Stimulated activated CD4-positive, alpha-beta T cell treated with anti-CD3 and anti-CD28 coated beads, Interleukin-15, amount 100 ng/mL, for 48 hours (primary cell): ENCODE data around the gene FAM89B.
A peak's percentile ranks its signal among the peaks of the same experiment; 100 is the strongest.
"Not testable (repeated sequence)": the region's sequence is repeated elsewhere in the genome, so short reads cannot be mapped to it uniquely, and the experiment has no call there.

Source experiments
- DNase-seq, 2 donors: peaks; one replicate each; pipeline ENCODE4 v3.0.0-alpha.2; 2020; ENCODE audit warnings: low read depth in 2 of 2

Gene FAM89B

DNA sequence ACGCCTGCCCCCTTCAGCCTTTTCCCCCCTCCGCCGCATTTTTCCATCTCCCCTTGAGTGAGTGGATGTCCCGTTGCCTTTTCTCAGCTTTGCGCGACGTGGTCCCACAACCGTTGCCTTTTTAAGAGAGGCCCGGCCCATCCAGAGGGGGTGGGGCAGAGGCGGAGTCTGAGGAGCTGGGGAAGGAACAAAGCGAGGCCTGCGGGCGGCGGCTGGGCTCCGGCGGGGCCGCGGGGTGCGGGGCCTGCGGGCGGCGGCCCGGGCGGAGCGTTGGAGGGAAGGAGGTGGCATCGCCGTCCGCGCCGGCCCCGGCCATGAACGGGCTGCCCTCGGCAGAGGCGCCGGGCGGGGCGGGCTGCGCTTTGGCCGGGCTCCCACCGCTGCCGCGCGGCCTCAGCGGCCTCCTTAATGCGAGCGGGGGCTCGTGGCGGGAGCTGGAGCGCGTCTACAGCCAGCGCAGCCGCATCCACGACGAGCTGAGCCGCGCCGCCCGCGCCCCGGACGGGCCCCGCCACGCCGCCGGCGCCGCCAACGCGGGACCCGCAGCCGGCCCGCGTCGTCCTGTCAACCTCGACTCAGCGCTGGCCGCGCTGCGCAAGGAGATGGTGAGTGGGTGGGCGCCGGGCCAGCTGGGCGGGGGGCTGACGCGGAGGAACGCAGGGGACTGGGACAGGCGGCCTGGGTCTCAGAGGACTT is at the start of gene FAM89B:
TSS of gene FAM89B (plus strand) at position 183 of the 696 bp plus-strand sequence. CDS start at position 315, 132 bp downstream.
- DNase-seq: peak; percentile 78 to 88

DNA sequence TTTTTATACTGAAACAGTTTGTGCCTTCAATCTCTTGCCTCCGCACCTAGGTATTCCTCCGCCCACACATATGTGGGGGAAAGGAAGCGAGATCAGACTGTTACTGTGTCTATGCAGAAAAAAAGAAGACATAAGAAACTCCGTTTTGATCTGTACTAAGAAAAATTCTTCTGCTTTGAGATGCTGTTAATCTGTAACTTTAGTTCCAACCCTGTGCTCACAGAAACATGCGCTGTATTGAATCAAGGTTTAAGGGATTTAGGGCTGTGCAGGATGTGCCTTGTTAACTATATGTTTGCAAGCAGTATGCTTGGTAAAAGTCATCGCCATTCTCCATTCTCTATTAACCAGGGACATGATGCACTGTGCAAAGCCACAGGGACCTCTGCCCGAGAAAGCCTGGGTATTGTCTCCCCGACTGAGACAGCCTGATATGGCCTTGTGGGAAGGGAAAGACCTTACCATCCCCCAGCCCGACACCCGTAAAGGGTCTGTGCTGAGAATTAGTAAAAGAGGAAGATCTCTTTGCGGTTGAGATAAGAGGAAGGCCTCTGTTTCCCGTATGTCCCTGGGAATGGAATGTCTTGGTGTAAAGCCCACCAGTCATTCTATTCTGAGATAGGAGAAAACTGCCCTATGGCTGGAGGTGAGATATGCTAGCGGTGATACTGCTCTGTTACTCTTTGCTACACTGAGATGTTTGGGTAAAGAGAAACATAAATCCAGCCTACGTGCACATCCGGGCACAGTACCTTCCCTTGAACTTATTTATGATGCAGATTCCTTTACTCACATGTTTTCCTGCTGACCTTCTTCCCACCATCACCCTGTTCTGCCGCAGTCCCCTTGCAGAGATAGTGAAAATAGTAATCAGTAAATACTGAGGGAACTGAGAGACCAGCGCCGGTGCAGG is 49.4 kb upstream of the FAM89B start:
- DNase-seq: not testable (repeated sequence)

DNA sequence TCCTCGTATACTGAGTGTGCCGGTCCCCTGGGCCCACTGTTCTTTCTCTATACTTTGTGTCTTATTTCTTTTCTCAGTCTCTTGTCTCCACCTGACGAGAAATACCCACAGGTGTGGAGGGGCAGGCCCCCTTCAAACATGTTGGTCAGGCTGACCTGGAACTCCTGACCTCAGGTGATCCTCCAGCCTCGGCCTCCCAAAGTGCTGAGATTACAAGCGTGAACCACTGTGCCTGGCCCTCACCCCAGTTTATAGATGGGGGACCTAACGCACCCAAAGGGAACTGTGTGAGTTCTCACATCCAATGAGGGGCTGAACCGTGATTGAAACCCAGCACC is 48.7 kb upstream of the FAM89B start:
- DNase-seq: not testable (repeated sequence)

DNA sequence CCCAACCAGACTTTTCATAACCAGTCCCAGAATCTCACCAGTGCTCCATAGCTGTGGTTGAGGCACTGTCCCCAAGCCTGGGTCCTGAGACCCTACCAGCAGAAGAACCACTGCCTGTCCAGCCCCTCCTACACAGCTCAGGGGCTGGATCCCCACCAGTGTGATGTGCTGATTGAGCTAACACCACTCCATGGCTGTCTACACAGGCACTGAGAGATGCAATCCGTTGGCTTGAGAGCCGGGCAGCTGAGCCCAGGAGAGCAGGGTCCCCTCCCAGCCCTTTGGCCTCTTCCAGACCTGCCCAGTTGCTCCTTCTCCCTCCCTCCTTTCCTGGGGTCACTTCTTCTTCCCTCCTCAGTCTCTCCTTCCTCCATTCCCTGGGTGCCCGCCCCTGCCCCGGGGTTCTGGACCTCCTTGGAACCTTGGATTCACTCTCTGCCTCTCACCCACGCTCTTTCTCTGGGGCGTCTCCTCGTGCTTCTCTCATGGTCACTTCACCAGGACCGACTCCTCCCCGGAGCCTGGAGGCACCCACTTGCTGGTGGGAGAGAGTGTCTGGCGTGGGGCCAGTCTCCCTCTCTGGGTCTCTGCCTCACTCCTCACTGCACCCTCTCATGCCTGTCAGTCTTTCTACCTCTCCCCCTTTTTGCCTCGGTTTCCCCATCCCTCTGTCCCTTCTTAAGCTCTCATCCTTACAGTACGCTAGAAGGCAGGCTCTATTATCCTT is 48.2 kb upstream of the FAM89B start:
- no peak for DNase-seq

DNA sequence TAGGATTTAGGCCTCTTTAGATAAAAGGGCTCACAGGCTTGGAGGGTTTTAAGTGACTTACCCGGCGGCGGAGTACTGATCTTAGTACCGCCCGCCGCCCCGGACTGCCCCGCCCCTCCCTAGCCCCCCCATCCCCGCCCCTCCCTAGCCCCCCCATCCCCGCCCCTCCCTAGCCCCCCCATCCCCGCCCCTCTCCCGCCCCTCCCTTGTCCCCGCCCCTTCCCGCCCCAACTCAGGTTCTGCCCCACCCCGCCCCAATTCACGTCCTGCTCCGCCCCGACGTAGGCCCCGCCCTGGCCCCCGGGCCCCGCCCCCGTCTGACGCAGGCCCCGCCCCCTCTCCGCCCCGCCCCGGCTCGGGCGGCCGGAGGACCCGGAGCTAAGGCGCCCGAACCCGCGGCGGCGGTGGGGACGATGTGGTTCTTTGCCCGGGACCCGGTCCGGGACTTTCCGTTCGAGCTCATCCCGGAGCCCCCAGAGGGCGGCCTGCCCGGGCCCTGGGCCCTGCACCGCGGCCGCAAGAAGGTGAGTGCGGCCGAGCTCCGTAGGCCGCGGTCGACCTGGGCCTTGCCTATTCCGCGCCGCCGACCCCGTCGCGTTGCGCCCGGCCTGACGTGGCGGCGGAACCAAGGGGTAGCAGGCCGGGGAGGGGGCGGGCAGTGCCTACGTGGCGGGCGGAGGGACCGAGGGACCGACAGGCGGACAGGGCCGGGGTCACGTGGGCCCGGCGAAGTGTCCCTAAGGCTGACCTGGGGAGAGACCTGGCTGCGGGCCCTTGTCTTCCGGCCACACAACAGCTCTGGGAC is 47.4 kb upstream of the FAM89B start, which contains the start of gene SCYL1:
TSS of gene SCYL1 (plus strand) at position 343 of the 805 bp plus-strand sequence. CDS start at position 414, 71 bp downstream.
- peak; percentile 68 to 70 for DNase-seq

DNA sequence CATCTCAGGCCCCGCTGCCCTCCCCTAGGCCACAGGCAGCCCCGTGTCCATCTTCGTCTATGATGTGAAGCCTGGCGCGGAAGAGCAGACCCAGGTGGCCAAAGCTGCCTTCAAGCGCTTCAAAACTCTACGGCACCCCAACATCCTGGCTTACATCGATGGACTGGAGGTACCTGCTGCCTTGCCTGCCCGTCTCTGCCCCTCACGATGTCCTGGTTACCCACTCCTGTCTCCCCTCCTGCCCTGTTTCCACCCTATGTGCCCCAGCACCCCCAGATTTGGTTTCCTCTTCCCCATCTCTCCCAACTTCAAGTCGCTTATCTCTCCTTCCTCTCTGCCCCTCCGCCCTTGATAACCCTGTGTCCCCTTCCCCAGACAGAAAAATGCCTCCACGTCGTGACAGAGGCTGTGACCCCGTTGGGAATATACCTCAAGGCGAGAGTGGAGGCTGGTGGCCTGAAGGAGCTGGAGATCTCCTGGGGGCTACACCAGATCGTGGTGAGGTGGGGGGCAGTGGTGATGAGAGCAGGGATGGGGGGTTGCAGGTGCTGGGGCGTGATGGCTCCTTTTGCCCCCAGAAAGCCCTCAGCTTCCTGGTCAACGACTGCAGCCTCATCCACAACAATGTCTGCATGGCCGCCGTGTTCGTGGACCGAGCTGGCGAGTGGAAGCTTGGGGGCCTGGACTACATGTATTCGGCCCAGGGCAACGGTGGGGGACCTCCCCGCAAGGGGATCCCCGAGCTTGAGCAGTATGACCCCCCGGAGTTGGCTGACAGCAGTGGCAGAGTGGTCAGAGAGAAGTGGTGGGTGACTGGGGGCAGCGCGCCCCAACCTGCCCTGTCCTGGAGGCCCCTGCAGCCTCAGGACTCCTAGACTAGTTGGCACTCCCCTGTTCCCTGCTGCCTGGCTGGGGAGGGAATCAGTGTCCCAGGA is 46.5 kb upstream of the FAM89B start:
- no peak for DNase-seq

DNA sequence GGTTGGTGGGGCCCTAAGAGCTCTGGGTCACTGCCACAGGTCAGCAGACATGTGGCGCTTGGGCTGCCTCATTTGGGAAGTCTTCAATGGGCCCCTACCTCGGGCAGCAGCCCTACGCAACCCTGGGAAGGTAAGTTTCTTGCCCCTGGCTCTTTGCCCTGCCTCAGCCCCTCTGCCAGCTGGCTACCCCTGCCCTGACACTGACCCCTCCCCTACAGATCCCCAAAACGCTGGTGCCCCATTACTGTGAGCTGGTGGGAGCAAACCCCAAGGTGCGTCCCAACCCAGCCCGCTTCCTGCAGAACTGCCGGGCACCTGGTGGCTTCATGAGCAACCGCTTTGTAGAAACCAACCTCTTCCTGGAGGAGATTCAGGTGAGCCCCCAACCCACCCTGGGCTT is 45.6 kb upstream of the FAM89B start:
- no peak for DNase-seq

DNA sequence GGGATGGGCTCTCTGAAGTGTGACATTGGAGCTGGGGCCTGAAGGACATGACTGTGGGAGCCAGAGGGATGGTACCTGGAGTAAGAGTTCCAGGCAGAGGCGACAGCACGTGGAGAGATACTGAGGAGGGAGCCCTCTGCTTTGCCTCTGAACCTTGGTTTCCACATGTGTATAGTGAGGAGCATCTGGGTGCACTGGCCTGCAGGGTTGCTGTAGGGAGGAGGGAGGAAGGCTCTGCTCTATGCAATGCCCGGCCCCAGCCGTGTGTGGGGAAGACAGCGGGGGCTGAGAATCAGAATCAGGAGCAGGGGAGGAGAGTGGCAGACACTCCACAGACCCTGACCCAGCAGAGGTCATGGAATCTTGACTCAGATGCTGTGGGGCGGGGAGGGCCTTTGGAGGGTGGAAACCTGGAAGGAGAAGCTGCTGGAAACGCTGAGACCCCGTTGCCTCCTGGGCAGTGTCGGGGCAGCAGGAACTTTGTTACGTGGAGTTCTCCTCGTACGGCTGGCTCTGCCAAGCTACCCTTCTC is 43.5 kb upstream of the FAM89B start:
- no peak for DNase-seq

DNA sequence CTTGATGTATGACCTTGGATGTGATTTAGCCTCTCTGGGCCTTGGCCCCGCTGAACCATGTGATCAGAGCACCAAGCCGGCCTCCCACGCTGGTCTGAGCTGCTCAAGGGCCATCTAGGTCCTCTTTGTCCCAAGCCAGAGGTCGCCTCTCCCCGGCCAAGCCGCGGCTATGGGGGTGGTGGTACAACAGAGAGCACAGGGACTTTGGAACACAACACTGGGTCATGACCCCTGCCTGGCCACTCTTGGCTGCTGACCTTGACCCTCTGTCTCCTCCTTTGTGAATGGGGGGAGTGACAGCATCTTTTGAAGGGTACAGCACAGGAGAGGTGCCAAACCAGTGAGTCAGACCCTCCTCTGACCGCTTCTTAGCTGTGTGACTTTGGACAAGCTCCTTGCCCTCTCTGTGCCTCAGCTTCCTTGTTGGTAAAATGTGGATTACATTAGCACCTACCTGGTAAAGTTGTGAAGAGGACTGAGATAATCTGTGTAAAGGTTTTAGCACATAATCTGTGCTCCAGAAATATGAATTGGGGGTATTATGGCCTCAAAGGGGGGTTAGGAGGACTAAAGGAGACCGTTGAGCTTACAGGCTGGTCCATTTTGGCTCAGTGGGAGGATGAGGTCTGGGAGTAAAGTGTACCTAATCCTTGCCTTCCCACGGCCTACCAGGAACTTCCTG is 42.7 kb upstream of the FAM89B start:
- DNase-seq: no peak

DNA sequence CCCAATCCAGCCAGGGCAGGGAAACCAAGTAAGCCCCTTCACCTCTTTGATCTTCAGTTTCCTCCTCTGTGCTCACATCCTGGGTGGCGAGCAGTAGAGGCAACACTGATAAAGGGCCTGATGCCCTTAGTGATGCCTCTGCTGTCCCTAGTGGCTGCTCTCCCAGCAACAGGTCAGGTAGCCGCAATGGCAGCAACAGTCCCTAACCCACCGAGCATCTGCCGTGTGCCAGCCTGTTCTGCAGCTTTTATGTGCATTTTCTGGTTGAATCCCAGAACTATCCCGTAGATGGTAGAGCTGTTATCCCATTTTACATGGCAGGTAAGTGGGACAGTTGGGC is 42.2 kb upstream of the FAM89B start:
- no peak for DNase-seq

DNA sequence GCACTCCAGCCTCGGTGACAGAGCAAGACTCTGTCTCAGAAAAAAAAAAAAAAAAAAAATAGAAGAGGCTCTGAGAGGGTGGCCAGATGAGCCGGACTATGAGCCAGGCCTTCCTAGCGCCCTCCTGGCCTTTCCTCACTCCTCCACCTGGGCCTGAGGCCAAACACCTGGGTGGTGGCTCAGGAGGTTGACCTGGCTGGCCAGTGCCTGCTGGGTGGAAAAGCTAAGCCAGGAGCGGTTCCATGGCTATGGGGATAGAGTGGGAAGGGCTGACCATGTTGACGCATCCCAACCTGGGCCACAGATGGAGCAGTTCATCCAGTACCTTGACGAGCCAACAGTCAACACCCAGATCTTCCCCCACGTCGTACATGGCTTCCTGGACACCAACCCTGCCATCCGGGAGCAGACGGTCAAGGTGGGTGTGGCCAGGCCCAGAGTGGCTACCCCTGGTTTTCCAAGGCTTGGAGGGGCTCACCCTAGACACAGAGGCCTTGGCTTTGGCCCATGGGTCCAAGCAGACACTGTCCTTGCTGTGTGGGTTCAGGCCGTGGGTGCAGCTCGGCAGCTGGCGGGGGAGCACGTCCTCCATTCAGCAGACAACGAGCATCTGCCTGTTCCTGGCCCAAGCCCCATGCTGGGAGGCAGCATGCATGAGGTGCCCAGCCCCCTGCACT is 39.8 kb upstream of the FAM89B start:
- no peak for DNase-seq

DNA sequence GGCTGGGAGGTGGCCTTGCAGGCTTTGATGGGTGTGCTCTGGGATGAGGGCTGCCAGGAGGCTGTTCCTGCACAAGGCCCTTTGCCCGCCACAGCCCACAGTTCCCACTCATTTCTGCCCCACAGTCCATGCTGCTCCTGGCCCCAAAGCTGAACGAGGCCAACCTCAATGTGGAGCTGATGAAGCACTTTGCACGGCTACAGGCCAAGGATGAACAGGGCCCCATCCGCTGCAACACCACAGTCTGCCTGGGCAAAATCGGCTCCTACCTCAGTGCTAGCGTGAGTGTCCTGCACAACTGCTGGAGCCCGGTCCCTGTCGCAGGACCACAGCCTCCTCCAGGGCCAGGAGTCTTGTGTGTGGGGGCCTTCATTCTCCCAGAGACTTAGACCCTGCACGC is 37.2 kb upstream of the FAM89B start:
- no peak for DNase-seq

DNA sequence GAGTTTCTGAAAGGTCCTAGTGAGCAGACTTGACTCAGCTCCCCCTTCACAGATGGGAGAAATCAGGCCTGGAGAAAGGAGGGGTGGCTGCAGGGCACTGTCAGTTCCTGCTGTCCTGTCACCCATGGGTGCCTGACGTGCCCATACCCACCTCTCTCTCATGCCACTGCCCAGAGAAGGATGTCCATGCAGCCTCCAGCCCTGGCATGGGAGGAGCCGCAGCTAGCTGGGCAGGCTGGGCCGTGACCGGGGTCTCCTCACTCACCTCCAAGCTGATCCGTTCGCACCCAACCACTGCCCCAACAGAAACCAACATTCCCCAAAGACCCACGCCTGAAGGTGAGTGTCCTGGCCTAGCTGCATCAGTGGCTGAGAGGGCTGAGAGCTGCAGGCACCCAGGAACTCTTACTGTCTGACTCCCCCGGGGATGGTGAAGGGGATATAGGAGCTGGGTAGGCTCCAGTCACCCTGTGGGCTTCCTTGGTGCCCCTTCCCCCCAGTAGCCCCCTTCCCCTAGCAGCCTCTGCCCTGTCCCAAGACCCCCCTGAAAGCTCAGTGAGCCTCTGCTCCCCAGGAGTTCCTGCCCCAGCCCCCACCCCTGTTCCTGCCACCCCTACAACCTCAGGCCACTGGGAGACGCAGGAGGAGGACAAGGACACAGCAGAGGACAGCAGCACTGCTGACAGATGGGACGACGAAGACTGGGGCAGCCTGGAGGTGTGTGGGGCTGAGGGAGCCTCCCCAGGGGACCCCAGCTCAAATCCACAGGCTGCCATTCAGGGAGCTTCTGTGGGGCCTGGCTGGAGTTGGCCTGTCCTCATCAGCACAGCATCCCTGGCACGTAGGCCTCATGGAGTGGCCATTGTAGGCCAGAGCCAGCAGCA is 35.7 kb upstream of the FAM89B start:
- DNase-seq: no peak

DNA sequence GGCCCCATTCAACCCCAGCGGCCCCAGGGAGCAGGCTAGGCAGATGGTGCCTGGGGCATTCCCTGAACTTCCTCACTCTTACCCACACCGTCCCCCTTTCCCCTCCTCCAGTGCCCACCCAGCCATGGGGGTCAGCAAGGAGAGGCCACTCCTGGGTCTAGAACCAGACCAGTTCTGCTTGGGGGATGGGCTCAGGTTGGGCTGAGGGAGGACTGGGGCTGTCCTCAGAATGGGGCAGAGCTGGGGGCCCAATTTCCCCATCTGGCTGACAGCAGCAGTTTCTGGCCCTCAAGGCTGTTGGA is 35.1 kb upstream of the FAM89B start:
- no peak for DNase-seq

DNA sequence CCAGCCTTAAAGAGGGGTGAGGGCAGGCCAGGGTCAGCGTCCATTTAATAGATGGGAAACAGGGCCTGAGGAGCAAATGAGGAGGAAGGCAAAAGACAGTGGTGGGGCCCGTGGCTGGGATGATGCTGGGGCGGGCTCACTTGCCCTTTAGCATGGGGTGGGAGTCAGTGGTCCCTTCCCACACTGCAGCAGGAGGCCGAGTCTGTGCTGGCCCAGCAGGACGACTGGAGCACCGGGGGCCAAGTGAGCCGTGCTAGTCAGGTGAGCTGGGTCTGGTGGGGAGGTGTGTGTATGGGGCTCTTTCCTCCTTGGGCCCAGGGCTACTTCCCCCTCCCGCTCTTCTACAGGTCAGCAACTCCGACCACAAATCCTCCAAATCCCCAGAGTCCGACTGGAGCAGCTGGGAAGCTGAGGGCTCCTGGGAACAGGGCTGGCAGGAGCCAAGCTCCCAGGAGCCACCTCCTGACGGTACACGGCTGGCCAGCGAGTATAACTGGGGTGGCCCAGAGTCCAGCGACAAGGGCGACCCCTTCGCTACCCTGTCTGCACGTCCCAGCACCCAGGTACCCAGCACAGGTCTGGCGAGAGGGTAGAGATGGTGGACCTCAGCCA is 34.6 kb upstream of the FAM89B start:
- no peak for DNase-seq

DNA sequence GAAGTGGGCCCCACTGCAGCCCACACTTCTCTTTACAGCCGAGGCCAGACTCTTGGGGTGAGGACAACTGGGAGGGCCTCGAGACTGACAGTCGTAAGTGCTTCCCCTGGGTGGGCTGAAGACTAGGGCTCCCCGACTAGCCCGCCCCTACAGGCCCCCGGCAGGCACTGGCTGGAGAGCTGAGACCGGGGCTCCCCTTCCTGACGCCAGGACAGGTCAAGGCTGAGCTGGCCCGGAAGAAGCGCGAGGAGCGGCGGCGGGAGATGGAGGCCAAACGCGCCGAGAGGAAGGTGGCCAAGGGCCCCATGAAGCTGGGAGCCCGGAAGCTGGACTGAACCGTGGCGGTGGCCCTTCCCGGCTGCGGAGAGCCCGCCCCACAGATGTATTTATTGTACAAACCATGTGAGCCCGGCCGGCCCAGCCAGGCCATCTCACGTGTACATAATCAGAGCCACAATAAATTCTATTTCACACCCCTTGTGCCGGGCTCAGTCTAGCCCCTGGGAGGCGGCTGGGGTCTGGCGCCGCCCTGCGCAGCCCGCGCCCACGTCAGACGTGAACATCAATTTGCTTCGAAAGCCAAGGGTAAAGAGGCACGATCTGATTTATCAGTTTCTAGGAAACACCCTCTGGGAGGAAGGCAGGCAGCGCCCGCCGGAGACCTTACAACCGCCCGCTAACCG is 34.0 kb upstream of the FAM89B start:
- DNase-seq: no peak
